ENCODE data around the gene PSMB2.

Gene PSMB2

GRCh38 chr1:35589516-35590427, 51.6 kb downstream of the PSMB2 start:
- H2AFZ ChIP-seq (ENCODE audit: low read length) = no peak overlapping the region
- no peaks in the 10 kb centered on the region for H3K27me3 ChIP-seq (ENCODE audit: insufficient read depth, low read length)
- H3K36me3 ChIP-seq (ENCODE audit: insufficient read depth, low read length) = no peaks in the 10 kb centered on the region

DNA sequence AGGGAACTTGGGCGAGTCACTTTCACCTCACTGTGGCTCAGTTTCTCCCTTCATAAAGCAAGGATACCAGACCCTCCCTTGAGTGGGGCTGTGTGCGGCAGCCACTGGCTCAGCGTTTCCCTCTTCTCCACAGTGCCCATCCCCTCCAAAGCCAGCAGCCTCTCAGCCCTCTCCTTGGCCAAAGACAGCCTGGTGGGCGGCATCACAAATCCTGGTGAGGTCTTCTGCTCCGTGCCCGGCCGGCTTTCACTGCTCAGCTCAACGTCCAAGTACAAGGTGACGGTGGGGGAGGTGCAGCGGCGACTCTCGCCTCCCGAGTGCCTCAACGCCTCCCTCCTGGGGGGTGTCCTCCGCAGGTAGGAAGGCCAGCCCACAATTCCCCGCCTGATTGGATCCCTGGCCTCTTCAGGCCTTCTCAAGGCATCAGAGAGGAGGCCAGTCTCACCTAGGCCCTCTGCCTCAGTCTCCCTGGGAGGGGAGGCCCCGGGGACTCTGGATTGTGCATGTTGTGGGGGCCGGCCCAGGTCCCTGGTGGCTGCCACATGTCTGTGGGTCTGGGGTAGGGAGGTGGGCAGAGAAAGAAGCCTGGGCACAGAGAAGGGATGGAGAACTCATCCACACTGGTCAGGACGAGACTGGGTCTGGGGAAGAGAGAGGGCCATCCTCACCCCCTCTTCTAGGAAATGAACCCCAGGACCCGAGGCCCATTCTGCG, 53.0 kb downstream of the PSMB2 start:
- H3K79me2 ChIP-seq (ENCODE audit: insufficient read depth, low read length) = no peaks in the 10 kb centered on the region
- no peak overlapping the region for H3K4me2 ChIP-seq (ENCODE audit: low read length)
- no peaks in the 10 kb centered on the region for H4K20me1 ChIP-seq (ENCODE audit: insufficient read depth, low read length)
- H3K9ac ChIP-seq (ENCODE audit: low read length) = no peak overlapping the region
- no peak overlapping the region for H3K27ac ChIP-seq (ENCODE audit: low read depth, low read length, poor library complexity, severe bottlenecking)
- no peaks in the 10 kb centered on the region for H3F3A ChIP-seq (ENCODE audit: insufficient read depth, low read length)
- H3K4me3 ChIP-seq (ENCODE audit: low read depth, low read length, poor library complexity, severe bottlenecking) = no peak overlapping the region
- no peaks in the 10 kb centered on the region for H3K4me1 ChIP-seq (ENCODE audit: insufficient read depth, low read length, severe bottlenecking)
- H2AFZ ChIP-seq (ENCODE audit: low read length) = no peak overlapping the region
- H3K36me3 ChIP-seq (ENCODE audit: insufficient read depth, low read length) = no peaks in the 10 kb centered on the region
- H3K9me2 ChIP-seq (ENCODE audit: low read depth, low read length) = no peaks in the 10 kb centered on the region
- H3K27me3 ChIP-seq (ENCODE audit: insufficient read depth, low read length) = no peaks in the 10 kb centered on the region
- TF ChIP-seq EZH2 (IDR thresholded peaks at IDR 0.05; ENCODE audit: borderline replicate concordance, low read length) = no peak
- TF ChIP-seq, protein P1, sequence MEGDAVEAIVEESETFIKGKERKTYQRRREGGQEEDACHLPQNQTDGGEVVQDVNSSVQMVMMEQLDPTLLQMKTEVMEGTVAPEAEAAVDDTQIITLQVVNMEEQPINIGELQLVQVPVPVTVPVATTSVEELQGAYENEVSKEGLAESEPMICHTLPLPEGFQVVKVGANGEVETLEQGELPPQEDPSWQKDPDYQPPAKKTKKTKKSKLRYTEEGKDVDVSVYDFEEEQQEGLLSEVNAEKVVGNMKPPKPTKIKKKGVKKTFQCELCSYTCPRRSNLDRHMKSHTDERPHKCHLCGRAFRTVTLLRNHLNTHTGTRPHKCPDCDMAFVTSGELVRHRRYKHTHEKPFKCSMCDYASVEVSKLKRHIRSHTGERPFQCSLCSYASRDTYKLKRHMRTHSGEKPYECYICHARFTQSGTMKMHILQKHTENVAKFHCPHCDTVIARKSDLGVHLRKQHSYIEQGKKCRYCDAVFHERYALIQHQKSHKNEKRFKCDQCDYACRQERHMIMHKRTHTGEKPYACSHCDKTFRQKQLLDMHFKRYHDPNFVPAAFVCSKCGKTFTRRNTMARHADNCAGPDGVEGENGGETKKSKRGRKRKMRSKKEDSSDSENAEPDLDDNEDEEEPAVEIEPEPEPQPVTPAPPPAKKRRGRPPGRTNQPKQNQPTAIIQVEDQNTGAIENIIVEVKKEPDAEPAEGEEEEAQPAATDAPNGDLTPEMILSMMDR (IDR thresholded peaks at IDR 0.05; ENCODE audit: low read length) = no peak
- no peaks in the 10 kb centered on the region for H3K9me3 ChIP-seq (ENCODE audit: low read length)

More at GRCh38 chr1:35589516-35590427, 51.6 kb downstream of the PSMB2 start:
- Histone ChIP-seq H3K9ac (ENCODE audit: low read length) (no peak overlapping the region), H3K4me1 (ENCODE audit: insufficient read depth, low read length, severe bottlenecking) (no peaks in the 10 kb centered on the region), H3K79me2 (ENCODE audit: insufficient read depth, low read length) (no peaks in the 10 kb centered on the region), H4K20me1 (ENCODE audit: insufficient read depth, low read length) (no peaks in the 10 kb centered on the region), H3K4me3 (ENCODE audit: low read depth, low read length, poor library complexity, severe bottlenecking) (no peak overlapping the region), H3K4me2 (ENCODE audit: low read length) (no peak overlapping the region), H3K27ac (ENCODE audit: low read depth, low read length, poor library complexity, severe bottlenecking) (no peak overlapping the region), H3K9me3 (ENCODE audit: low read length) (no peaks in the 10 kb centered on the region), H3K9me2 (ENCODE audit: low read depth, low read length) (no peaks in the 10 kb centered on the region), H3F3A (ENCODE audit: insufficient read depth, low read length) (no peaks in the 10 kb centered on the region)
- TF ChIP-seq, protein P1 (IDR thresholded peaks at IDR 0.05; ENCODE audit: low read length) = no peak
- TF ChIP-seq EZH2 (IDR thresholded peaks at IDR 0.05; ENCODE audit: borderline replicate concordance, low read length) = no peak

DNA sequence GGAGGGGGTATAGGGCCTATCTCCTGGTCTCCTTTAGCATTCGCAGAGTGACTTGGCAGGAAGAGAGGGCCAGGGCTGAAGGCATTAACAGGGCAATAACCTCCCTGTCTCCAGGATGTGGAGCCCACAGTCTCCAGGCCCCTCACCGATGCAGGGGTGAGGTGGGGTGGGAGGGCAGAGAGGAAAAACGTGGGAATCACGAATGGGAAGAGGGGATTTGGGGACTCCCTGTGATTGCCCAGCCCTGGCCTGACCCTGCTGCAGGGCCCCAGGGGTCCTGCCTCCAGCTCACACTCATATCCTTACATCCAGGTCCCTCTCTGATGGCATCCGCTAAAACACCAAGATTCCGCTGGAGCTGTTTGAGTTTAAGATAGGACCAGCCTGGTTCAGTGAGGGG, 53.6 kb downstream of the PSMB2 start:
- Histone ChIP-seq H3K79me2 (ENCODE audit: insufficient read depth, low read length) (no peaks in the 10 kb centered on the region), H3K27me3 (ENCODE audit: insufficient read depth, low read length) (no peaks in the 10 kb centered on the region), H3F3A (ENCODE audit: insufficient read depth, low read length) (no peaks in the 10 kb centered on the region), H3K9me2 (ENCODE audit: low read depth, low read length) (no peaks in the 10 kb centered on the region), H3K4me2 (ENCODE audit: low read length) (no peak overlapping the region), H3K4me1 (ENCODE audit: insufficient read depth, low read length, severe bottlenecking) (no peaks in the 10 kb centered on the region), H4K20me1 (ENCODE audit: insufficient read depth, low read length) (no peaks in the 10 kb centered on the region), H2AFZ (ENCODE audit: low read length) (no peak overlapping the region), H3K9ac (ENCODE audit: low read length) (no peak overlapping the region), H3K36me3 (ENCODE audit: insufficient read depth, low read length) (no peaks in the 10 kb centered on the region), H3K27ac (ENCODE audit: low read depth, low read length, poor library complexity, severe bottlenecking) (no peak overlapping the region), H3K4me3 (ENCODE audit: low read depth, low read length, poor library complexity, severe bottlenecking) (no peak overlapping the region), H3K9me3 (ENCODE audit: low read length) (no peaks in the 10 kb centered on the region)
- no peak for TF ChIP-seq EZH2 (IDR thresholded peaks at IDR 0.05; ENCODE audit: borderline replicate concordance, low read length)
- TF ChIP-seq, protein P1 (IDR thresholded peaks at IDR 0.05; ENCODE audit: low read length) = no peak

Measured in OCI-LY1 (cell line).